NCI-H1092 treated with DMSO at 0.1 percent for 48 hours (cell line): ENCODE measurements around the gene TUBGCP2.

ENCODE experiments used
- DNase-seq: peaks from one replicate; lab custom pipeline; 2025; lab: John Stamatoyannopoulos, UW

The TUBGCP2 gene

GRCh38 chr10:133279326-133280226, 29.1 kb downstream of the TUBGCP2 start:
- no peak for DNase-seq

- no peak for DNase-seq
These were observed 30.0 kb downstream of the TUBGCP2 start for GRCh38 chr10:133278577-133279265.

- DNase-seq: no peak
These were observed 30.6 kb downstream of the TUBGCP2 start for GRCh38 chr10:133277993-133278576.

- no peak for DNase-seq
These were observed 31.2 kb downstream of the TUBGCP2 start for GRCh38 chr10:133277277-133277992.

- no peak for DNase-seq
These were observed 32.1 kb downstream of the TUBGCP2 start, which contains the start of gene ADAM8 for GRCh38 chr10:133276435-133277201. ADAM8 (minus strand) TSS chr10:133276868; CDS start chr10:133276817, 51 bp downstream.

- no peak for DNase-seq
These were observed 32.6 kb downstream of the TUBGCP2 start for GRCh38 chr10:133276100-133276434.

GRCh38 chr10:133275684-133276092, 33.0 kb downstream of the TUBGCP2 start:
- no peak for DNase-seq

- no peak for DNase-seq
These were observed 33.7 kb downstream of the TUBGCP2 start for GRCh38 chr10:133274751-133275683.

GRCh38 chr10:133273534-133274143, 35.0 kb downstream of the TUBGCP2 start:
- DNase-seq: no peak

GRCh38 chr10:133272964-133273420, 35.7 kb downstream of the TUBGCP2 start:
- no peak for DNase-seq

- DNase-seq: no peak
These were observed 36.2 kb downstream of the TUBGCP2 start for GRCh38 chr10:133272301-133272963.

- DNase-seq: no peak
These were observed 37.0 kb downstream of the TUBGCP2 start for GRCh38 chr10:133271521-133272300.

GRCh38 chr10:133270773-133271297, 37.8 kb downstream of the TUBGCP2 start:
- no peak for DNase-seq

- no peak for DNase-seq
These were observed 38.5 kb downstream of the TUBGCP2 start for GRCh38 chr10:133270204-133270603.

GRCh38 chr10:133269367-133269766, 39.3 kb downstream of the TUBGCP2 start:
- DNase-seq: no peak

GRCh38 chr10:133268532-133268931, 40.1 kb downstream of the TUBGCP2 start:
- DNase-seq: no peak

GRCh38 chr10:133267829-133268228, 40.8 kb downstream of the TUBGCP2 start:
- no peak for DNase-seq

- DNase-seq: no peak
These were observed 41.4 kb downstream of the TUBGCP2 start for GRCh38 chr10:133267293-133267692.
